G401 (cell line): ENCODE data around the gene SMCHD1. TPM values are rescaled to one million over a fixed set of nuclear protein-coding genes. Genes with fewer than 3 reads are reported as not detected.
"Not testable (repeated sequence)": the region's sequence is repeated elsewhere in the genome, so short reads cannot be mapped to it uniquely, and the experiment has no call there.

Experiments used
- DNase-seq: peaks from one replicate; pipeline ENCODE4 v3.0.0-alpha.2; 2015; ENCODE audit warnings: low spot score
- in situ Hi-C: cut with HindIII; loops from 2 replicates; pipeline ENCODE4 v1.10.0; 2016; ENCODE audit warnings: low sequenced_read_pairs, mixed read lengths
- total RNA-seq: library from RNA; depleted of rRNA; stranded (reverse); fragments of >200 nt; shearing (Covaris generic); gene quantifications from 2 replicates; pipeline ENCODE4 v1.2.3, GENCODE V29; 2014; rRNA removed

SMCHD1 gene
- total RNA-seq, 1 experiment from 2014 or later: 62.4 TPM

DNA sequence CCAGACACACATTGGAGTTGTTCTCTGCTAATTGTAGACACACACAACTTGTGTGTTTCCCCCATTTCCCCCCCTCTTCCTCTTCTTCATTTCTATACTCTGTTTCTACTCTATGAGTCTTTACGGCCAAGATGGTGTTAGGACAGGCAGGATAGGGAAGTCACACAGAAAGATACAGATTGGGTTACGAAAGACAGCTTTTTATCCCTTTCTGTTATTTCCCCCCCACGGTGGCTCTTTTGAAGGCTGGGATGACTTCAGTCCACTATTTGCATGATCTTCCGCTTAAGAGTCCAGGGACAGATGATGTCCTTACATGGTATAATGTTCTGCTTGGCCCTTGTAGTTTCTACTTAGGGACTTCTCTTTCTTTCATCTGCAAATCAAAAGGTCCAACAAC, 189.6 kb downstream of the SMCHD1 start:
- no peak for DNase-seq
- in situ Hi-C loops: no loop called here

DNA sequence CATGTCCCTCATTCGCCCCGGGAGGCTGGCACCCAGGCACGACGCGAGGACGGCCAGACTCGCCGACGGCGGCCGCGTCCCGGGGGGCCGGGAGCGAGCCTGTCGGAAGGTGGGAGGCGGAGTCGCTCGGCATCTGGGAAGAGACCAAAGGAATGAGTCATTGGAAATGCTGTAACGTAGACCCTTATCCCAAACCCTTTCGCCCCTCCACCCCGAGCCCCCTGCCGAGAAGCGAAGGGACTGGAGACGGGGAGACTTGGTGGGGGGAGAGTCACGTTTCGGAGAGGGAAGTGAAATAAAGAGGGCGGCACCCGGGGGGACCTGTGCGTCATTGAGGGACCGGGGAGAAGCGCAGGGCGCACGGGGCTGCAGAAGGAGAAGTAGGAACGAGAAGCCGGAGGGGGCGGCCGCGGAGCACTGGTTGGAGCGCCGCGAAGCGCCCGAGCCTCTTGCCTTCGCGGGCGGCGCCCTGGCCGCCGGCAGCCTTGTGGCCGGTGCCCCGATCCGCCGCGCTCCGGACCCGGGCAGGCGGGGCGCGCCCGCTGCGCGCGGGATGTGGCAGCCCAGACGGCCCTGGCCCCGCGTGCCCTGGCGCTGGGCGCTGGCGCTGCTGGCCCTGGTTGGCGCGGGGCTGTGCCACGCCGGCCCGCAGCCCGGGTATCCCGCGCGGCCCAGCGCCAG, 191.2 kb downstream of the SMCHD1 start, which contains the start of gene EMILIN2:
TSS of gene EMILIN2 (plus strand) at position 371 of the 681 bp plus-strand sequence. CDS start at position 554, 183 bp downstream.
- in situ Hi-C loops: no loop called here
- no peak for DNase-seq

DNA sequence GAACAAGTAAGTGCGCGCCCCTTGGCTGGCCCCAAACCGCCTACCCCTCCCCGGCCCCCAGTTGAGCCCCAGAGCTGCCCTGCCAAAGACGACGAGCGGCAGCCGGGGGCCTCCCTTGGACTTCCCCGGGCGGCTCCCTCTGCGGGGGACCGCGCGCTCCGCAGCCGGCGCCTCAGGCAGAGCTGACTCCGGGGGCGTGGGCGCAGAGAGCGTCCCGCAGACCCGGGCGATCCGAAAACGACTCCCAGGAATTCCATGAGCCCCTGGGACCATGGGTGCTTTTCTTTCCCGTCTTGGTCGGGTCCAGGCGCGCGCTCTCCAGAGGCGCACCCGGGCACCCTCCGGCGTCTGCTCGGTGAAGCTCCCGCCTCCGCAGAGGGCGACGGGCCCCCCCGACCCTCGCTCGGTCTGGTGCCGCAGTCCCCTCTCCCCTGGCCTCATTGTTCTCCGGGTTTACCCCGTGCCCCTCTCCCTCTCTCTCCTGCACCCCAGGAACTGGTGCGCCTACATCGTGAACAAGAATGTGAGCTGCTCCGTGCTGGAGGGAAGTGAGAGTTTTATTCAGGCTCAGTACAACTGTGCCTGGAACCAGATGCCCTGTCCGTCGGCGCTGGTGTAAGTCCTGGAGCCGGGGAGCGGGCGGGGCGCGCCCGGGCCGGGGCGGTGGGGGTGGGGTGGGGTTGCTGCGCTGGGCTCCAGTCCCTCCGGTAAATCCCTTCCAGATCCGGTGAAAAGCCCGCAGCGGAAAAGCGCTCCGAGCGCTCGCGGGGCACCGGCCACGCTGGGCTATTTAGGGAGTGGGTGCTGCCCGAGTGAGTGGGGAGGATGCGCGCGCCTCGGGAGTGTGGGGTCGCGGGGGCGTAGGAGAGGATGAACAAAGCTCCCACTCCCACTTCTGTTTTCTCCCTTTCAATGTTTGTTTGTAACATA, 192.1 kb downstream of the SMCHD1 start:
- in situ Hi-C loops: no loop called here
- no peak for DNase-seq

DNA sequence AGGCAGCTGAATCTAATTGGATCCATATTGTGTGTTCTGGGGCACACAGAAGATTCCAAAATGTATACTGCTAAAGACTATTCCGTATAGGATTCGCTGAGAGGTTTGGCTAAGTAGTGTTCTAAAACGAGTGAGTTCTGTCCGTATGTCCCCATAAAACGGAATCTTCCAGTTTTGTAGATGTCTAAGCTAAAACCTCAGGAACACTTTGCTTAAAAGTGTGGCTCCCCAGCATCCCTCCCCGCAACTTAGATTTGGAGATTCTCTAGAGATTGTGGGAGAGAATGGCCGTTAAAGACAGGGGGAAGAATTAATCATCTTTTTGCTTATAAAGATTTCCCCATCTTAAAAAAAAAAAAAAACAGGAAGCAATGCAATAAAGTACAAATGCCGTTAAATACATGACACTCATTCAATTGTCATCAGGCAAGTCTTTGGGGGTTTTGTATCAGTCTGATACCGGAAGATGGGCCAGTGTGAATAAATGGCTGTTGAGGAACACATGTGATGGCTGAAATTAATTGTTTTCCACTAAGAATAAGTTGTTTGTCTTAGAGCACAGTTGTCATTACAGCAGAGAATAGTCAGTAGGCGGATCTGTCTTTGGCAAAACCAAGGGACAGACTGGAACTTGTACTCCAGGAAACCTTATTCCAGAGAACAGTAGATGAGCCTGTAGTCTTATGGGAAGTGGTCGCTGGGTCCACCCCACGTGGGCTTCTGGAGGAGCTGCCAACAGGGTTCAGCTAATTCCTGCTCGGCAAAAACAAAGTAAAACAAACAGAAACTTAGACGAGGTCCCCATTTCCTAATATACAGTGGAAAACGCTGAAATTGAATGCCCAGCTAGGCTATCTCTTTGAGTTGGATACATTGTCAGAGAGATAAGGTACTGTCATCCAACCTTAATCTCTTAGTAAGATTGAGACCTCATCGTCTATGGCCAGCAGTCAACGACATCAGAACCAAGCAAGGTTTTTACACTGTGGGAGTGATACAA, 193.0 kb downstream of the SMCHD1 start:
- DNase-seq: no peak

DNA sequence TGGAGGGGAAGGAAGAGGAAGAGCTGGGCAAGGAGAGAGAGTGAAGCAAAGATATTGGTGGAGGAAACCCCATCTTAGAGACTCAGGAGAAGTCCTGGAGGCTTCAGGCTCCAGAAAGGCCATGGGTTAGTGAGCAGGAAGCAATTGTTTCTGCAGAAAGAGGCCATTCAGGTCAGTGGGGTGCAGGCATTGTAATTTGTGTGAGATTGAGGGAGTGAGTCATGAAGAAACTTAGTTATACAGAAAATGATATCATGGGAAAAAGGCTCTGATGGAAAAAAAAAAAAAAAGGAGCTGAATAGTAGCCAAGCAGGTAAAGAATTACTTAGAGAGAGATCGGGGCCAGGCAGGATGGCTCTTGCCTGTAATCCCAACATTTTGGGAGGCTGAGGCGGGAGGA, 195.3 kb downstream of the SMCHD1 start:
- no peak for DNase-seq
- in situ Hi-C loops: no loop called here

More for the DNA sequence above, 193.0 kb downstream of the SMCHD1 start:
- in situ Hi-C loops: no loop called here

DNA sequence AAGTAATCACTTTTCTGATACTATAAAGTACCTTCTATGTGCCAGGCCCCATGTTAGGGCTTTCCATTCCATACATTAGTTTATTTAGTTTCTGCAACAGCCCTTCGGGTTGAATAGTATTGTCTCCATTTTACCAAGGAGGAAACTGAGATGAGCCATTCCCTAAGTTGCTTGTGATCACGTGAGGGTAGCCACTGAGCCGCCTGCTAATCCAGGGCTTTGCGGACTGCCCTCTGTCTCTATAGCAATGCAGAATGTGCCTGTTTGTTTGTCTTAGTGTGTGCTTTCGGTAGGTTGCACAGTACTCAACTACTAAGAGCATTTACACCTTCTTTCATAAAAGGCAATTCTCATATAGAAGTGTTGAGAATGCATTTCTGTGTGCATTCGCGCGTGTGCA, 196.2 kb downstream of the SMCHD1 start:
- no peak for DNase-seq
- in situ Hi-C loops: no loop called here

DNA sequence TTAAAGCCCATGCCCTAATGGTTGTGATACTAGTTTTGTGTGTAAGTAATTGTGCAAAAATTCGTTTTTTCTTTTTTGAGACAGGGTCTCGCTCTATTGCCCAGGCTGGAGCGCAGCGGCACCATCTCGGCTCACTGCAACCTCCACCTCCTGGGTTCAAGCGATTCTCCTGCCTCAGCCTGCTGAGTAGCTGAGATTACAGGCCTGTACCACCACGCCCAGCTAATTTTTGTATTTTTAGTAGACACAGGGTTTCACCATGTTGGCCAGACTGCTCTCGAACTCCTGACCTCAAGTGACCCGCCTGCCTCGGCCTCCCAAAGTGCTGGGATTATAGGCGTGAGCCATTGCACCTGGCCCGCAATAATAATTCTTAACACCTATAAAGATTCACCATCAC, 196.9 kb downstream of the SMCHD1 start:
- in situ Hi-C loops, DNase-seq: not testable (repeated sequence)

DNA sequence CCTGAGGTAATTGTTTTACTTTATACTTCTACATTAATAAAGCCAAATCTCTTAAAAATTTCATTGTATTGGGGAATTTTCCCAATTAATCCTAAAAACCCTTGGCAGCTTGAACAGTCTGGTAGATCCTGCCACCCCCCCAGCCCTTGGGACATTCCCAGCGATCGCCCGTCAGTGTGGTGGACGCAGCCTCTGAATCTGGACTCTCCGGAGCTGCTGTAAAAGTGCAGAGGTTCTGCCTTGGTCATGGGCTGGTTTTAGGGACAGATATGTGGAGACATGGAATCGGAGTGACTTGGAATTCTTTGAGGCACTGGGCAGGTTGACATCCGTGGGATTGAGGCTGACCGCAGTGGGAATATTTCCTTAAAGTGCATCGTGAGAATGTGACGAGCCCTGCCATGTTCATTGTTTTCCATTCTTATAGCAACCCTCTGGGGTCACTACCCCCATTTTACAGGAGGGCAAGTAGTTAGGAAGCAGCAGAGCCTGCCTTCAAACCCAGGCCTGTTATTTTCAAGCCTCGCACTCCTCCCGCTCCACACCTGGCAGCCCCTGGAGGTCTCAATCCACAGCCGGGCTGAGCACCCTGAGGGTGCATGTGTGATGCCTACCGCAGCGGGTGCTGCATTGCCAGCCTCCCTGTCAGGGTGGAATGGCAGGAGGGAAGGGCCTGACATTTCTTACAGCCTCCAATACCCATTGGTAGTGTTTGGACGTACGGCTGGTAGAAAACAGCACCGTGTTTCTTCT, 197.8 kb downstream of the SMCHD1 start:
- no peak for DNase-seq
- in situ Hi-C loops: no loop called here

DNA sequence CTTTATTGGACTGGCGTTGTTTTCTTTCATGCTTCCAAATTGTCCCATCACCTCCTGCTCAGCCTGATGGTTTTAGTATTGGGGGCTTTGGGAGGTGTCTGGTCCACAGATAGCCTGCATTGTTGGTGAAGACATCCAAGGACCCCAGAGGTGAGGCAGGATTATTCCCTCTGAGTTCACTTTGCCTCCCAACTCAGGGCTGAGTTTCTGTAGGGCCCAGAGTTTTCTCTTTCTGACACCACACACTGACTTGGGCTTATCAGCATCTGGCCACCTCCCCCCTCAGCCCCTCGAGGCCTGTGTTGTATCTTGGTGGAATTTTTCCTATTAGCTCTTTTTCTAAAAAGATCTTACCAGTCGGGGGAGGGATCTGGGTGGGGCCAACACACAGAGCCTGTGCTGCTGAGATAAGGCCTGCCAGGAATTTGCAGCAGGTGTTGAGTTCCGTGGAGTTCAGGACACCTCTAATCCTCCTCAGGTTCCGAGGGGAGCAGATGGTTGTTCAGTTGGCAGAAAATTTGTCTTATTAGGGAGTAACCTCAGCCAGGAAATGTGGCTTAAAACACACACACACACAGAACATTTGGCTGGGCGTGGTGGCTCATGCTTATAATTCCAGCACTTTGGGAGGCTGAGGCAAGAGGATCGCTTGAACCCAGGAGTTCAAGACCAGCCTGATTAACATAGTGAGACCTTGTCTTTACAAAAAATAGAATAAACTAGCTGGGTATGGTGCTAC, 198.6 kb downstream of the SMCHD1 start:
- in situ Hi-C loops: no loop called here
- peak; percentile 50 for DNase-seq

Other genes with a start within 250 kb of the SMCHD1 start
- gene METTL4, start 84.2 kb upstream of the SMCHD1 start, total RNA-seq: 7.1 and 8.9 TPM in 2 replicates
- 28.9 and 46.7 TPM in 2 replicates for gene NDC80, start 84.2 kb upstream of the SMCHD1 start, total RNA-seq
- gene EMILIN2, start 191.3 kb downstream of the SMCHD1 start, total RNA-seq: 0.06 and 0.07 TPM in 2 replicates